Iris pigment epithelial cell (primary cell): Measurements from ENCODE around the gene GNPTAB.
A peak's percentile ranks its signal among the peaks of the same experiment; 100 is the strongest.

Source experiments
- DNase-seq: peaks from one replicate; pipeline ENCODE4 v3.0.0-alpha.2; 2011; ENCODE audit warnings: low read depth

GNPTAB gene

DNA sequence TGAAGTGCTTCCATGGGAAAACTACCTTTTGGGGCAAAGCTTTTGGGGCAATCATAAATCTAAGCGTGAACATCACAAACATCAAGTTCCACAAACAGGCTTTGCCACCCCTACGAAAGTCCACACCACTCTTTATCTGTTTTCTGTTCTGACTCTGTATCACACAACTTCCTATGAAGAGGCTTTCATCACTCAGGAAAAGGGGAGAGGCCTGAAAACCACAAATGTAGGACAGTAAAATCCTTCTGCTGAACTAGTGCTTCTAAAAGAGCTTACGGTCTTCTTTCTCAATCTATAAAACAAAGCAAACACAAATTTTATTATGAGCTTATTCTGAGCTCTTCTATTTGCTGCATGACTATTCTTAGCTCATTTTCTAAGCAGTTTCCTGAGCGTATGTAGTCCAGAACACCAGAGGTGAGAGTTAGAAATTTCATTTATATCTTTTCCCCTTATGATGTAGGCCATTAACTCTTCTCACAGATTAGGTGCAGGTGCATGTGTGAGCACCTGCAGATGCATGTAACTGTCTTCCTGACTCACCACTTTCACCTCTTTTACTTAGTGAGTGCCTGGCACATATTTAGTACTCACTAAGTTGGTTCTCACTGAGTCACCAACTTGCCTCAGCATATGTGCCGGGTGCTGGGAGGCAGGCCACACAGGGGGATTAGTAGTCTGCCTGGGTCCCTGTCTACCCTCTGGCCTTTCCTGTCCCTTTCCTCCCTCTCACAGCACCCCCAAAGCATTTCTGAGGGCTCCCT is 58.6 kb downstream of the GNPTAB start:
- DNase-seq: peak; percentile 28

- no peak for DNase-seq
Observed at GRCh38 chr12:101769865-101770264, 60.9 kb downstream of the GNPTAB start.

DNA sequence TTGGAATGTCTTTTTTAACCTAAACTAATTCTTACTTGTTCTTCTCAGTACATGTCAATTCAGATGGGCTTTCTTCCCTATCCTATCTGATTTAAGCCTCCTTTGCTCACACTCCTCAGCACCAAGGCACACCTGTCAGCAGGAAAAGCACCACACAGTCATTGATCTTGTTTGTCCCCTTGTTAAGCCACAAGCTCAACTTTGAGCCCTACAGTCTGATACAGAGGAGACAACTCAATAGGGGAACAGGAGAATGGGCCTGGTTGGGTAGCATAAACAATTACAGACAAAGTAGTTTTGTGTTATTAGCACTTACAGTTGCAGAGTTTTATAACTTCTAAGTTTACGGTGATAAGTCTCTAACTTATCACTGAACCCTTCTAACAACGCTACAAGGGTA is 62.0 kb downstream of the GNPTAB start:
- DNase-seq: no peak

DNA sequence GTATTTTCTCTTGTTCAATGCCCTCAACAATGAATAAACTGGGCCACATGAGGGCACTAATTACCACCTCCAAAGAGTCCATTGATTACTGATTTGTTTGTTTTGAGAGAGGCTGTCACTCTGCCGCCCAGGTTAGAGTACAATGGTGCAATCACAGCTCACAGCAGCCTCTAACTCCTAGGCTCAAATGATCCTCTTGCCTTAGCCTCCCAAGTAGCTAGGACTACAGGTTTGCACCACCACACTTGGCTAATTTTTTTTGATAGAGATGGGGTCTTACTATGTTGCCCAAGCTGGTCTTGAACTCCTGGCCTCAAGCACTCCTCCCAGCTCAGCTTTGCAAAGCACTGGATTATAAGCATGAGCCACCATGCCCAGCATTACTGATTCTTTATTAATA is 63.2 kb downstream of the GNPTAB start:
- DNase-seq: no peak

GRCh38 chr12:101764051-101764792 is 66.5 kb downstream of the GNPTAB start:
- DNase-seq: peak; percentile 33

DNA sequence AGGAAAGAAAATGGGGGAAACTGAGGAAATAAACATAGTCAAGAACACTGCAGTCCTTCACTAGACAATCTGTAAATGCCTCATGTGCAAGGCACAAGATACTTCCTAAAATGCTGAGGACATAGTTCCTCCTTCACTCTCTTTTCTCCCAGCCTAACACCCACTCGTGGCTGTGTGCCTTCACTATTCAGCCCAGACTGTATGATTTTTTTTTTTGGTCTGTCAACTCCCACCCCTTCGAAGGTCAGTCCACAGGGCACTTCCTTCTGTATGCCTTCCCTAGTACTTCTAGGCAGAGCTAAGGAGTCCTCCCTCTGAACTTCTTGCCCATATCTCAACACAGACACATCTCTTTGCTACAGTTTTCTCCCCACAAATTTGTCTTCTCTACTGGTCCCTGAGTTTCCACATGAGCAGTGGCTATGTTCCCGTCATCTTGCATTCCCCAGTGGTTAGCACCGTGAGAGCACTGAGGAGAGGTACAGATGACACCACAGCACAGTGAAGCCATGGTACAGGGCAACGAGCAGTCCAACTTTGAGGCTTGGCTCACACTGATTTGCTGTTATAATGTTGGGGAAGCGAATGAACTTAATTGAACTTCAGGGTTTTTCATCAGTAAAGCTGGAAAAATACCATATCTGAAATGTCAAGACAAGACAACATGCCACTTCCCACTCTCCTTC is 67.4 kb downstream of the GNPTAB start:
- DNase-seq: no peak

GRCh38 chr12:101761781-101762180 is 69.0 kb downstream of the GNPTAB start:
- DNase-seq: no peak

GRCh38 chr12:101761350-101761749 is 69.4 kb downstream of the GNPTAB start:
- DNase-seq: peak; percentile 91

DNA sequence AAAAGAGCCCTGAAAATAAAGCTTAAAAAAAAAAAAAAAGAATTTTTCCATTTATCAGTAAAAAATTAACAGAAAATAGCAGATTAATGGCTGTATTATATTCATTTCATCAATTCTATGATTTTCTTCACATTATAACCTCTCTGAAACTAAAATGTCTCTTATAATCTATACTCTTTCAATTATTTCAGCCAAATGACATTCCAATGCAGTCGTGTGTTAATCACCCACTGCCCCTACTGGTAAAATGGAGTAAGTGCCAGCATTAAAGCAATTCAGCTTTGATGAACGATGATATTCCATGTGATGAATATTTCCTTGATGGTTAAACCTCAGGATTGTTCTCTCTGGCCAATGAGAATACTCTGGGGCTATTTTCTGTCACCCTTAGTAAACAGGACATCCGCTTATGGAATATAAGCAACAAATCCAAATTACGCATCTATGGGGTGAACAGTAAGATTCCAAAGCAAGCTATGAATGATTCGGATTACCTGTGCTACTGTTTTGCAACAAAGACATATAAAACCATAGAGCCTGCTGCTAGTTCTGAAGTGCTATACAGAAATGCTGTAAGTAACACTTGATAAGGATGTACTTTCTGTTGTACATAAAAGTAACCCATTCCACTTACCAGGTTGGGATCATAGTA is 71.2 kb downstream of the GNPTAB start:
- peak; percentile 35 for DNase-seq

DNA sequence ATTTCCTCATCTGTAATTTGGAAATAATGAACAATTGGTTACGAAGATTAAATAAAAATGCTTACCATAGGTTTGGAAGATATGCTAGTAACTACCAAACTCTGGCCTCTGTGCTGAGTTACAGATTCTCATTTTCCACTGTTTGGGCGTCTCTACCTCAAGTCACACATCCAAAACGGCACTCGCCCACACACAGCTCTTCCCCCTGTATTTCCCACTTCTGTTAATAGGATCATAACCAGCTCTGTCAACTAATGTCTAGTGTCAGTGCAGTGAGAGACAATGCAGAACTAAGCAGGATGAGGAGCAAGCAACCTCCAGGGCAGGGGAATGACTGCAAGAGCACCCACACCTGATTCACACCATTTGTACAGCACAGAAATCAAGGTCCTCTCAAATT is 80.6 kb downstream of the GNPTAB start:
- no peak for DNase-seq

DNA sequence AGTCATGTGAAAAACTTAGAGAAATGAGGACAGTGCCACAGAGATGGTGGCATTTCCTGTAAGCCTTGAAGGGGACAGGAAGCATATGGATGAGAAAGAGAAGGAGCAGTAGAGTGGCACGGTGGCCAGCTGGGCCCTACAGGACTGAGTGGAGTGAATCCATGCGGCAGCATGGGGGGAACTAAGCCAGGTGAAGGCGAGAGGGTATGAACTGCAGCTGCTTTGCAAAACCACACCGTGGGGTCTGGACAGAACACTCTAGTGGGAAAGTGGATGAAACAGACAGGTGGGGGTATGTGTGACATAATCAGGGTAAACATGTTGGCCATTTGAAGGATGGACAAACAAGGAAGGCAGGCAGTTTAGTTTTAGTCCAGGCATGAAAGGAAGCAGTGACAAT is 81.1 kb downstream of the GNPTAB start:
- no peak for DNase-seq

DNA sequence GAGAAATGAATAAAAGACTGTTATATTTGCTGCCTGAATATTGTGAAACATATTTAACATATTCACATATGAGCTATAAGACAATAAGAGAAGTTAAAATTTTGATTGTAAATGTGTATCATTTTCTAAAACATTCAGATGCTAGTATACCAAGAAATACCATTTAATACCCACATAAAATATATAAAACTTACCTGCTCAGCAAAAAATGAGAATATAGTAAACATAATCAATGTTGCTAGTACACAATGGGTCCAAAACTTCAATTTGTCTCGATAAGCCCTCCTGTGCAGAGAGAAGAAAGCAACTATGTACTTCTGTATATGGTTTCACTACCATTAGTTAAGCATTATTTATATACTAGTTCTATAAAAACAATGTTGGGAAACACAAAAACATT is 81.9 kb downstream of the GNPTAB start:
- no peak for DNase-seq

DNA sequence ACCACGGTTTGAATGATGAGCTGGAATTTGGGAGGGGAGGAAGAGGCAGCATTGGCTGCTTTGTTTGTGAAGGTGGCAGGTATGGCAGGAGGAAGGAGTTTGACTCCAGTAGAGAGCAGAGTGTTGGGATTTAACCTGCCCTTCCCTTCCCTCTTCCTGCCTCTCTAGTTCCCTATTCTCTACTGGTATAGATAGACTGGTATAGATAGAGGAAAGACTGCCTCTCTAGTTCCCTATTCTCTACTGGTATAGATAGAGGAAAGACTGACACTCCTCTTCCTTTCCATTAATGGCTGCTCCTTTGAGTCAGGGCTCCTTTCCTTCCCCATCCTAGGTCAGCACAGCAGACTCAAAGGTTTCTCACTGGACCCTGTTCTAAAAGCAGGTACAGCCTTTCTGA is 83.1 kb downstream of the GNPTAB start:
- no peak for DNase-seq

GRCh38 chr12:101746661-101747060 is 84.1 kb downstream of the GNPTAB start:
- no peak for DNase-seq

DNA sequence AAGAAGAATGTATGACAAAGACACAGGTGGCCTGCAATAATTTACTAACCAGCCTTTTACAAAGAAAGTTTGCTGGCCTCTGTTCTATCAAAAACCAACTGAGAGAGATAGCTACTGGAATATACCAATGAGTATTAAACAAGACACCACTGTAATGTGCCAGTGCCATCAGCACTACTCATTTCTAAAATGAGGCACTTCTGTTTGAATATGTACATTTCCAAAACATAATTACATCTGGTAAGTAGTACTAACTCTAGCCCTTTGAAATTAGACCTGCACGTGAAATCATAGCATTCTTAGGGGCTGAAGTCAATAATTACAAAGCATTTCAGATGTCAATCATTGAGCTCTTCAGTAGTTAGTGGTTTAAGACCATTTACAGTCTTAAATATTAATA is 84.6 kb downstream of the GNPTAB start:
- no peak for DNase-seq

DNA sequence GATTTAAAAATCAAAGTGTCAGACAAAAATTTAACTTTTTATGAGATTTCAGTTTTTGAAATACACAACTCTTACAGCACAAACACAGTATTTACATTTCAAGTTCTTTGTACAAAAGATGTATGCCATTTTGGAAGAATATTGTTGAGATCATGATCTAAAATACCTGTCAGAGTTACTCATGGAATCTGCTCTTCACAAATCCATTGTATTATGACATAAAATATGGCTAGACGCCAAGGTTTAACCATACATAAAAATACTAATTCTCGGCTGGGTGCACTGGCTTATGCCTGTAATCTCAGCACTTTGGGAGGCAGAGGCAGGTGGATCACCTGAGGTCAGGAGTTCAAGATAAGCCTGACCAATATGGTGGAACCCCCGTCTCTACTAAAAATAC is 85.3 kb downstream of the GNPTAB start:
- peak; percentile 23 for DNase-seq

- DNase-seq: no peak
Observed at GRCh38 chr12:101743724-101744472, 86.9 kb downstream of the GNPTAB start.

GRCh38 chr12:101743242-101743641 is 87.5 kb downstream of the GNPTAB start:
- no peak for DNase-seq

DNA sequence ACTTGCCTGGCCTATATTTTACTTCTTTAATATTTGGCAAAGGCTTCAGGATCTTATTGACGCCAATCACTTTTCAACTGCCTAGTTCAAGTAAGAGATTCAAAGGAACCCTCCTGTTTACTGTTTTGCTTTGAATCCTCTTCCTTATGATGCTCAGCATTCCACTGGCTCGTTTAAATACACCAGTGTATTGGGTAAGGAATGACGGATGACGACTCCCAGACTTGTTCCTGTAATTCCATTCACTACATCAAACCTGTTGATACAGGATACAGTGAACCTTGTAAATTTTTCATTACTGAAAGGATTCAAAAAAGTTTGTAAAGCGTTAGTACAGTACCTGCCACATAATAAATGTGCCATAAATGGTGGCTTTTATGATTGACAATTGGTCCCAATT is 89.8 kb downstream of the GNPTAB start:
- DNase-seq: no peak

DNA sequence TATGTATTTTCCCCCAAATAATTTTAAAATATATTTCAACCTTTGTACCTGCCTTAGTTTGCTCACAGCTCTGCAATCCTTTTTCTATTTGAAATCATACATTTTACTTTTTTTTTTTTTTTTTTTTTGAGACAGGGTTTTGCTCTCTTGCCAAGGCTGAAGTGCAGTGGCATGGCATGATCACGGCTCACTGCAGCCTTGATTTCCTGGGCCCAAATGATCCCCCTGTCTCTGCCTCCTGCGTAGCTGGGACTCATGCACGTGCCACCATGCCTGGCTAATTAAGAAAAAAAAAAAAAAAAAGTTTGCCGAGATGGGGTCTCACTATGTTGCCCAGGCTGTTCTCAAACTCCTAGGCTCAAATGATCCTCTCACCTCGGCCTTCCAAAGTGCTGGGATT is 90.2 kb downstream of the GNPTAB start:
- no peak for DNase-seq

DNA sequence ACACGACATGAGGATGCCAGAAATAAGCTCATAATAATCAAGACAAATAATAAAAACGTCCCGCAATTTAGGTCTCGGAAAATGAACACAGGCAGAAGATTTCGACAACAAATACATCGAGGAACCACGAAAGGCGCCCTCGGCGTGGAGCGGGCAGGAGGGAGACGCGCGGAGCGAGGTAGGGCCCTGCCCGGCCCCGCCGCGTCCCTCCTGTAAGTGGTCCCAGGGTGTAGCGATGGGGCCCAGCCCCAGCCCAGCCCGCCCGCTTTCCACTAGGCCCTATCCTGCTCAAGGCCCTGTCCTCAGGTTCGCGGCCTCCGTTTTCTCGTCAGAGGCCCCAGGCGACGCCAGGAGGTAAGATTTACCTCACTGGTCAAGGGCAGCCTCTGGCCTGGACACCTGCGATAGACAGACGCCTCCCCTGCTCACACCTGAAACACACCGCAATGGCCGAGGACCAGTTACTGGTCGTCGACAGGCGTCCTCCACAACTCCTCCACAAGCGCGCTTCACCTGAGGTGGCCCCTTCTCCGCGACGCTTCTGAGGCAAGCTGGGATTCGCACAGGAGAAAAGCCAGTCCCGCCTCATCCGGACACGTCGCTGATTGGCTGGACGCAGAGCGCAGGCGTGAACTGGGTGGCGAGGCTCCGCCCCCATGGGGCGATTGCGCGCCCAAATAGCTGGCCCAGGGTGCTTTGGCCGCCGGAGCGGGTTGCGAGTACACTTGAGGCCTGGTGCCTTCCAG is 91.7 kb downstream of the GNPTAB start, which contains the start of gene SYCP3:
Gene SYCP3 (minus strand): TSS at position 543 of the 746 bp plus-strand sequence. CDS start 1,527 bp downstream, outside the sequence.
- no peak for DNase-seq
